Measurements from ENCODE around the gene OR10A3.

The OR10A3 gene

DNA sequence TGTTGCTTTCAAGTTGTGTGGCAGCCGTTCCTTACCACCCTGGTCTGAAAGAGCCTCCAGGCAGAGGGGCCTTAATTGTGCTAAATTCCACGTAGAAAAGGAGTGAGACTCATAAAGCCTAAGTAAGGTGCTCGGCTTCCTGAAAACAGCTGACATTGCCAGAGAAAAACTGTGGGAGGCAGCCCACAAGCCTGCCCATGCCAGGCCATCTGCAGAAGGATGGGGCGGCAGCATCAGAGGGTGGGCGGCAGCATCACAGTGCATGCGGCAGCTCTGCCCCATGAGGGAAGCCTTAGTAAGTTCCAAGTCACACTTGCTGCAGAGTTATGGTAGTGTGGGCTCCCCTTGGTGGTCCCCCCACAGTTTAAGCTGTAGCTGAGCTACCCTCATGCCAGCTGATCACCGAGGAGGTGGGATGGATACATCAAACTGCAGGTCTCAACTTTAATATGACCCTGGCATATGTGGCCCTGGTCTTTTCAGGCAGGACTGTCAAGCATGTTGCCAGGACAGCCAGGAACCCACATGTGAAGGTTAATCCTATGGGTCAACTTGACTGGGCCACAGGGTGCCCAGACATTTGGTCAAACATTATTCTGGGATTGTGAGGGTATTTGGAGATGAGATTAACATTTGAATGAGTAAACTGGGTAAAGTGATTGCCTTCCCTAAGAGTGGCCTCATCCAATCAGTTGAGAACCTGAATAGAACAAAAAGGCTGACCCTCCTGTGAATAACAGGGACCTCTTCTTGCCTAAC, 42.5 kb upstream of the OR10A3 start:
- no peak overlapping the region for H3K9ac ChIP-seq (ENCODE audit: low read length)
- H2AFZ ChIP-seq (ENCODE audit: low read length): no peak overlapping the region
- no peaks in the 10 kb centered on the region for H3K9me3 ChIP-seq (replicated peaks; ENCODE audit: insufficient read depth, low read length)

DNA sequence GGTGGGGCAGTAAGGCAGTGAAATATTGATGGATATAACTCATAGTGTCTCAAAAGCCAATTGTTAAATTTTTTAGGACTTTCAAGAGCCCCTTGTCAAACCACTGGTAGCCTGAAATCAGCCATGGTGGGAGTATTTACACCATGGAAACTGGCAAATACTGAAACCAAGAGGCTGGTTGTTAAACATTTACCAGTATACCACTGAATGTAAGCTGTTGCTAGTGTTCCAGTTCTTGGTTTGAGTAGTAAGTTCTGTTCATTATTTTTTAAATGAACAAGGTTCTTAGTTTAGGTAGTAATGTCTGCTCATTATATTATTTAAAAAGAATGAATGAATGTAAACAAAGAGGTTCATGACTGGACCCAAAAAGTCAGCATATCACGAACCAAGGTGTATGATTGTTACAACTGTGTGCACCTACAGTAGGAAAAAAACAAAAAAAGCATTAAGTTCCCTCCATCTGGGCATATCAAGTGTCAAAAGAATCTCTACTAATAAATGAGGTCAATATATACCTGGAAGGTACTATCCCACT, 41.1 kb upstream of the OR10A3 start:
- Histone ChIP-seq H3K79me2 (ENCODE audit: low read length) (peaks cover 5% of the 10 kb centered on the region), H3K4me1 (ENCODE audit: low read length) (no peaks in the 10 kb centered on the region), H3K4me3 (ENCODE audit: low read length) (no peak overlapping the region), H3F3A (ENCODE audit: insufficient read depth, low read length) (no peaks in the 10 kb centered on the region), H3K36me3 (replicated peaks; ENCODE audit: insufficient read depth, low read length) (no peaks in the 10 kb centered on the region), H3K27ac (ENCODE audit: low read length) (no peak overlapping the region), H3K9me3 (replicated peaks; ENCODE audit: insufficient read depth, low read length) (no peaks in the 10 kb centered on the region), H3K9me2 (replicated peaks; ENCODE audit: insufficient read depth, low read length) (no peaks in the 10 kb centered on the region), H4K20me1 (ENCODE audit: insufficient read depth, low read length) (no peaks in the 10 kb centered on the region), H3K4me2 (ENCODE audit: low read depth, low read length) (no peak overlapping the region), H3K27me3 (replicated peaks; ENCODE audit: insufficient read depth, low read length) (no peaks in the 10 kb centered on the region), H2AFZ (ENCODE audit: low read length) (no peak overlapping the region), H3K9ac (ENCODE audit: low read length) (no peak overlapping the region)
- DNase-seq: no peak
- TF ChIP-seq EZH2phosphoT487 (IDR thresholded peaks at IDR 0.05; ENCODE audit: low read length) (no peak), EZH2 (optimal IDR thresholded peaks at IDR 0.05; ENCODE audit: low read depth, low read length) (no peak)
- TF ChIP-seq, protein P1, sequence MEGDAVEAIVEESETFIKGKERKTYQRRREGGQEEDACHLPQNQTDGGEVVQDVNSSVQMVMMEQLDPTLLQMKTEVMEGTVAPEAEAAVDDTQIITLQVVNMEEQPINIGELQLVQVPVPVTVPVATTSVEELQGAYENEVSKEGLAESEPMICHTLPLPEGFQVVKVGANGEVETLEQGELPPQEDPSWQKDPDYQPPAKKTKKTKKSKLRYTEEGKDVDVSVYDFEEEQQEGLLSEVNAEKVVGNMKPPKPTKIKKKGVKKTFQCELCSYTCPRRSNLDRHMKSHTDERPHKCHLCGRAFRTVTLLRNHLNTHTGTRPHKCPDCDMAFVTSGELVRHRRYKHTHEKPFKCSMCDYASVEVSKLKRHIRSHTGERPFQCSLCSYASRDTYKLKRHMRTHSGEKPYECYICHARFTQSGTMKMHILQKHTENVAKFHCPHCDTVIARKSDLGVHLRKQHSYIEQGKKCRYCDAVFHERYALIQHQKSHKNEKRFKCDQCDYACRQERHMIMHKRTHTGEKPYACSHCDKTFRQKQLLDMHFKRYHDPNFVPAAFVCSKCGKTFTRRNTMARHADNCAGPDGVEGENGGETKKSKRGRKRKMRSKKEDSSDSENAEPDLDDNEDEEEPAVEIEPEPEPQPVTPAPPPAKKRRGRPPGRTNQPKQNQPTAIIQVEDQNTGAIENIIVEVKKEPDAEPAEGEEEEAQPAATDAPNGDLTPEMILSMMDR (IDR thresholded peaks at IDR 0.05; ENCODE audit: low read length): no peak

More for the DNA sequence above, 42.5 kb upstream of the OR10A3 start:
- Histone ChIP-seq H3K27ac (ENCODE audit: low read length) (no peak overlapping the region), H3K4me3 (ENCODE audit: low read length) (no peak overlapping the region), H4K20me1 (ENCODE audit: insufficient read depth, low read length) (no peaks in the 10 kb centered on the region), H3K9me2 (replicated peaks; ENCODE audit: insufficient read depth, low read length) (no peaks in the 10 kb centered on the region), H3K27me3 (replicated peaks; ENCODE audit: insufficient read depth, low read length) (no peaks in the 10 kb centered on the region), H3K36me3 (replicated peaks; ENCODE audit: insufficient read depth, low read length) (no peaks in the 10 kb centered on the region), H3K4me2 (ENCODE audit: low read depth, low read length) (no peak overlapping the region), H3K79me2 (ENCODE audit: low read length) (peaks cover 19% of the 10 kb centered on the region), H3F3A (ENCODE audit: insufficient read depth, low read length) (no peaks in the 10 kb centered on the region), H3K4me1 (ENCODE audit: low read length) (peaks cover 12% of the 10 kb centered on the region)
- TF ChIP-seq EZH2phosphoT487 (IDR thresholded peaks at IDR 0.05; ENCODE audit: low read length): no peak
- TF ChIP-seq, protein P1 (IDR thresholded peaks at IDR 0.05; ENCODE audit: low read length): no peak
- TF ChIP-seq EZH2 (optimal IDR thresholded peaks at IDR 0.05; ENCODE audit: low read depth, low read length): no peak
- DNase-seq: no peak

DNA sequence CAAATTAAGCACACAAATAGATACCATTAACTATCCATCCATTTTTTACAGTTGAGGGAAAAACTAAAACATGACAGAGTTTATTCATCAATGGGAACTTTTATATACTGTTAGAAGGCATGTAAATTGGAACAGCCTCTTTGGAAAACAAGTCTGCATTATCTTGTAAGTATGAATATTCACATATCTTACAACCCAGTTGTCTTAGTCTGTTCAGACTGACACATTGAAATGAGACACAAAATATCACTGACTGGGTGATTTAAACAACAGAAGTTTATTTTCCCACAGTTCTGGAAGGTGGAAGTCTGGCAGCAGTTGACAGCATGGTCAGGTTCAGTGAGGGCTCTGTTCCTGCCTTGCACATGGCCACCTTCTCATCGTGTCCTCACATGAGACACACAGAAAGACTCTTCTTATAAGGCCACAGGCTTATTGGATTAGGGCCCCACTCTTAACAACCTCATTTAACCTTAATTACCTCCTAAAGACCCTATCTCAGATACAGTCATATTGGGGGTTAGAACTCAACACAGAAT, 40.2 kb upstream of the OR10A3 start:
- Histone ChIP-seq H2AFZ (ENCODE audit: low read length) (no peak overlapping the region), H3K4me1 (ENCODE audit: low read length) (no peaks in the 10 kb centered on the region), H3K9me3 (replicated peaks; ENCODE audit: insufficient read depth, low read length) (no peaks in the 10 kb centered on the region), H4K20me1 (ENCODE audit: insufficient read depth, low read length) (no peaks in the 10 kb centered on the region), H3K4me2 (ENCODE audit: low read depth, low read length) (no peak overlapping the region), H3F3A (ENCODE audit: insufficient read depth, low read length) (no peaks in the 10 kb centered on the region), H3K27ac (ENCODE audit: low read length) (no peak overlapping the region), H3K4me3 (ENCODE audit: low read length) (no peak overlapping the region), H3K36me3 (replicated peaks; ENCODE audit: insufficient read depth, low read length) (no peaks in the 10 kb centered on the region), H3K27me3 (replicated peaks; ENCODE audit: insufficient read depth, low read length) (no peaks in the 10 kb centered on the region), H3K79me2 (ENCODE audit: low read length) (no peaks in the 10 kb centered on the region), H3K9ac (ENCODE audit: low read length) (no peak overlapping the region), H3K9me2 (replicated peaks; ENCODE audit: insufficient read depth, low read length) (no peaks in the 10 kb centered on the region)
- TF ChIP-seq EZH2 (optimal IDR thresholded peaks at IDR 0.05; ENCODE audit: low read depth, low read length) (no peak), EZH2phosphoT487 (IDR thresholded peaks at IDR 0.05; ENCODE audit: low read length) (no peak)
- no peak for DNase-seq

Measured in MM.1S (cell line).